BLaER1 (cell line): Measurements from ENCODE around the gene DDX52.

Source experiments
- H3K27ac ChIP-seq: shearing (Covaris generic); formaldehyde crosslinking; 2 replicates; pipeline ENCODE4 v1.8.1; 2022
- H3K27me3 ChIP-seq: shearing (Covaris generic); formaldehyde crosslinking; 2 replicates; pipeline ENCODE4 v1.8.1; 2022
- H3K36me3 ChIP-seq: shearing (Covaris generic); formaldehyde crosslinking; 2 replicates; pipeline ENCODE4 v1.8.1; 2022
- H3K4me1 ChIP-seq: shearing (Covaris generic); formaldehyde crosslinking; 2 replicates; pipeline ENCODE4 v1.8.1; 2022
- H3K4me2 ChIP-seq: shearing (Covaris generic); formaldehyde crosslinking; 2 replicates; pipeline ENCODE4 v1.8.1; 2022
- H3K4me3 ChIP-seq: shearing (Covaris generic); formaldehyde crosslinking; 2 replicates; pipeline ENCODE4 v1.8.1; 2022
- H3K9ac ChIP-seq: shearing (Covaris generic); formaldehyde crosslinking; 2 replicates; pipeline ENCODE4 v1.8.1; 2022
- H3K9me3 ChIP-seq: shearing (Covaris generic); formaldehyde crosslinking; 2 replicates; pipeline ENCODE4 v1.8.1; 2022
- H4K20me1 ChIP-seq: shearing (Covaris generic); formaldehyde crosslinking; 2 replicates; pipeline ENCODE4 v1.8.1; 2022
- Cebpa-rat ChIP-seq: shearing (Covaris generic); IDR thresholded peaks from 2 replicates; pipeline ENCODE4 v1.8.1; 2022

DDX52 gene

DNA sequence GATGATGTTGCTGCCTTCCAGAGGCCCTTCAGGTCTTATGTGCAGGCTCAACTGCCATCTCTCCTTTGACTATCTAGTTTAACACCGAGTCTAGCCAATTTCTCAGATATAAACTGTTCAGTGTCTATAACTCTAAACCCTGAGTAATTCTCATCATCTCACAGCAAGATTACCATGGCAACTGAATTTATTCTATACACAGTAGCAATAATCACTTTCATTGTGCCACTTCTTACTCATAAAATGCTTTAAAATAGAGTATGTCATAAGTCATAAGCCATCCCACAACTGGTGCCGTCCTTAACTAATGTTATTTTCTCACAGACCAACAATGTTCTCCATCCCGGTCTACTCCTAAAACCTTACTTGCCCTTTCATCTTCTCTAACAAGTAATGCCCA, 79.0 kb downstream of the DDX52 start:
- Histone ChIP-seq H3K9me3 (peaks cover 13% of the 10 kb centered on the region; the same call in 1 of the 2 replicates), H4K20me1 (0 out of 2 replicates have a peak, but pooled peaks cover 7% of the 10 kb centered on the region), H3K27me3 (no peaks in the 10 kb centered on the region), H3K36me3 (peaks cover 86% of the 10 kb centered on the region), H3K4me1 (no peaks in the 10 kb centered on the region), H3K4me2 (no peak overlapping the region), H3K4me3 (no peak overlapping the region), H3K9ac (no peak overlapping the region), H3K27ac (no peak overlapping the region)
- no peak for TF ChIP-seq Cebpa-rat

DNA sequence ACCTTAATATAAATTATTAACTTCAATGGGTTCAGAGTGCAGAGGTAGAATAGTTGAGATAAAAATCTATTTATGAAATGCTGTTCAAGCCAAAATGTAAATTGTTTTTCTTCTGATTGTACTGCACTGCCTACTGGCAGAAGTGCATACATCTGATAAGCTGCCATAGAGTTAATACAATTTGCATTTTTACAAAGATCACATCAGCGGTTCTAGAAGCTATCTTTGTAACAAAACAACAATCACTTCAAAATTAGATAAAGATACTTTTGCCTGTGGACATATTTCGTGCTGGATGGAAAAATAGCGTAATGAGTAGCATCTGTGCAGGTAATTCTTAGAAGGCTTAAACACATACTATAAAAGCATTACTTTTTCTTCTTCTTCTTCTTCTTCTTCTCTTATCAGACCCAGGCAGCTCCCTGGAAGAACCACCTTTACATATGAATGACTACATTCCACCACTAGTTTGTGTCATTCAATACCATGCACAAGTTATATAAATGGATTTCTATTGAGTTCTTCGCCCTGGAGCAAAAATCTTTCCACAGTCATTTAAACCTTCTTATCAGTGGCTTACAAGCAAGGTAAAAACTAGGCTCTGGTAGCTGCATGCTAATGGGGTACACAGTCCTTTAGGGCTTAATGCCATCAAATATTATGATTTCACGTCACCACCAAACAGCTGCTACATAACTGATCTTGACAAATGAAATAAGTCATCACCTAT, 81.1 kb downstream of the DDX52 start:
- Histone ChIP-seq H3K4me2 (no peak overlapping the region), H3K4me3 (no peak overlapping the region), H4K20me1 (0 out of 2 replicates have a peak, but pooled peaks cover 7% of the 10 kb centered on the region), H3K27me3 (no peaks in the 10 kb centered on the region), H3K4me1 (no peaks in the 10 kb centered on the region), H3K27ac (no peak overlapping the region), H3K36me3 (peaks cover 86% of the 10 kb centered on the region), H3K9ac (no peak overlapping the region), H3K9me3 (peaks cover 12% of the 10 kb centered on the region; the same call in 1 of the 2 replicates)
- TF ChIP-seq Cebpa-rat: no peak
